Tibial artery (tissue), 4 donors: ENCODE results near the gene CLINT1.
A peak's percentile ranks its signal among the peaks of the same experiment; 100 is the strongest.

ENCODE experiments used
- DNase-seq, 2 donors: peaks; one replicate each; pipeline ENCODE4 v3.0.0-alpha.2; 2019
- H3K27ac ChIP-seq, 2 donors: fragments of 200-600 bp; sonication (generic) in 1 of 2; 1 replicate in 1 of 2; 2 replicates in 1 of 2; pipeline ENCODE4 v1.5.1; 2018 to 2019; ENCODE audit warnings: mild to moderate bottlenecking in 1 of 2
- H3K27me3 ChIP-seq, 2 donors: fragments of 200-600 bp; sonication (generic) in 1 of 2; one replicate each; pipeline versions ENCODE4 v1.5.1 to v1.6.0; 2016 to 2019
- H3K36me3 ChIP-seq, 3 donors: fragments of 200-600 bp; sonication (generic) in 2 of 3; one replicate each; pipeline ENCODE4 v1.5.1; 2016 to 2019; ENCODE audit warnings: mild to moderate bottlenecking in 2 of 3
- H3K4me1 ChIP-seq, 4 donors: fragments of 200-600 bp; sonication (generic) in 2 of 4; 1 replicate in 3 of 4; 2 replicates in 1 of 4; pipeline ENCODE4 v1.5.1; 2016 to 2019
- H3K4me3 ChIP-seq, 2 donors: fragments of 200-600 bp; sonication (generic) in 1 of 2; 1 replicate in 1 of 2; 2 replicates in 1 of 2; pipeline ENCODE4 v1.5.1; 2018 to 2019; ENCODE audit warnings: mild to moderate bottlenecking in 2 of 2
- H3K9me3 ChIP-seq, 3 donors: fragments of 200-600 bp; sonication (generic) in 1 of 3; one replicate each; pipeline ENCODE4 v1.5.1; 2016 to 2019
- intact Hi-C: fragments of 100-400 bp; cut with DNase I; formaldehyde crosslinking; loops from one replicate; pipeline ENCODE4 v1.15.0; 2023; ENCODE audit warnings: low total_unique reads
- TF ChIP-seq, protein P1 (sequence below), 2 experiments: fragments of 200-600 bp in 1 of 2; fragments of 450-650 bp in 1 of 2; IDR thresholded peaks; one replicate each; pipeline ENCODE4 v1.5.1; 2017 to 2019; ENCODE audit warnings: antibody characterized with exemption in 2 of 2, mild to moderate bottlenecking in 1 of 2, moderate library complexity in 1 of 2

The CLINT1 gene

DNA sequence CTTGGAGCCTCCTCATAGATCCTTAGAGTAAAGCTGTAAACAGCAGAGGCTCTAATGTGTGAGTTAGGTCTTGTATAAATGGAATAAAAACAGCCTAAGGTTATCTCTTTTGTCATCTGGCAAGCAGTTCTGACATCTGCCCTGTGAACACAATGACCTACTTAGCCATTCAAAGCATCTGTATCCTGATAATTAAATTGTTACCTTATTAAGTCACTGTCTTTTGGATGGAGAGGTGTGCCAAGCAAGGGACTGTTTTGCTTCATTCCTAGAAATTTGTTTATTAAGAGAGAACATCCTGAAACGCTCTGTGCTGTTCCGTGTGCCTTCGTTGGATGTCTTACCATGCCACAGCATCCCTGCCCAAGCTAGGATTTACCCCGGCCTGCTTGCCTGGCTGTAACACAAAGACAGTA lies 113.9 kb downstream of the CLINT1 start:
- Histone ChIP-seq H3K27ac (peak overlapping the region in 1 of 2 donors; percentile 67), H3K4me3 (peak overlapping the region; percentile 73 to 83), H3K4me1 (peaks cover 0 to 21% (median 10%) of the 10 kb centered on the region in 4 donors), H3K36me3 (no peaks in the 10 kb centered on the region), H3K9me3 (no peaks in the 10 kb centered on the region), H3K27me3 (no peaks in the 10 kb centered on the region)
- DNase-seq: no peak
- TF ChIP-seq, protein P1, sequence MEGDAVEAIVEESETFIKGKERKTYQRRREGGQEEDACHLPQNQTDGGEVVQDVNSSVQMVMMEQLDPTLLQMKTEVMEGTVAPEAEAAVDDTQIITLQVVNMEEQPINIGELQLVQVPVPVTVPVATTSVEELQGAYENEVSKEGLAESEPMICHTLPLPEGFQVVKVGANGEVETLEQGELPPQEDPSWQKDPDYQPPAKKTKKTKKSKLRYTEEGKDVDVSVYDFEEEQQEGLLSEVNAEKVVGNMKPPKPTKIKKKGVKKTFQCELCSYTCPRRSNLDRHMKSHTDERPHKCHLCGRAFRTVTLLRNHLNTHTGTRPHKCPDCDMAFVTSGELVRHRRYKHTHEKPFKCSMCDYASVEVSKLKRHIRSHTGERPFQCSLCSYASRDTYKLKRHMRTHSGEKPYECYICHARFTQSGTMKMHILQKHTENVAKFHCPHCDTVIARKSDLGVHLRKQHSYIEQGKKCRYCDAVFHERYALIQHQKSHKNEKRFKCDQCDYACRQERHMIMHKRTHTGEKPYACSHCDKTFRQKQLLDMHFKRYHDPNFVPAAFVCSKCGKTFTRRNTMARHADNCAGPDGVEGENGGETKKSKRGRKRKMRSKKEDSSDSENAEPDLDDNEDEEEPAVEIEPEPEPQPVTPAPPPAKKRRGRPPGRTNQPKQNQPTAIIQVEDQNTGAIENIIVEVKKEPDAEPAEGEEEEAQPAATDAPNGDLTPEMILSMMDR (IDR thresholded peaks at IDR 0.05): no peak
- intact Hi-C loops: no loop called here

- Histone ChIP-seq H3K4me1 (peaks cover 0 to 21% (median 10%) of the 10 kb centered on the region in 4 donors), H3K4me3 (peak overlapping the region; percentile 73 to 83), H3K27ac (peak overlapping the region; percentile 50 to 67), H3K27me3 (no peaks in the 10 kb centered on the region), H3K9me3 (no peaks in the 10 kb centered on the region), H3K36me3 (peaks cover 0 to 3% (median 0%) of the 10 kb centered on the region in 3 donors)
- TF ChIP-seq, protein P1 (IDR thresholded peaks at IDR 0.05): no peak
- no peak for DNase-seq
- intact Hi-C loops: no loop called here
Observed at GRCh38 chr5:157744051-157745011, 114.6 kb downstream of the CLINT1 start.

DNA sequence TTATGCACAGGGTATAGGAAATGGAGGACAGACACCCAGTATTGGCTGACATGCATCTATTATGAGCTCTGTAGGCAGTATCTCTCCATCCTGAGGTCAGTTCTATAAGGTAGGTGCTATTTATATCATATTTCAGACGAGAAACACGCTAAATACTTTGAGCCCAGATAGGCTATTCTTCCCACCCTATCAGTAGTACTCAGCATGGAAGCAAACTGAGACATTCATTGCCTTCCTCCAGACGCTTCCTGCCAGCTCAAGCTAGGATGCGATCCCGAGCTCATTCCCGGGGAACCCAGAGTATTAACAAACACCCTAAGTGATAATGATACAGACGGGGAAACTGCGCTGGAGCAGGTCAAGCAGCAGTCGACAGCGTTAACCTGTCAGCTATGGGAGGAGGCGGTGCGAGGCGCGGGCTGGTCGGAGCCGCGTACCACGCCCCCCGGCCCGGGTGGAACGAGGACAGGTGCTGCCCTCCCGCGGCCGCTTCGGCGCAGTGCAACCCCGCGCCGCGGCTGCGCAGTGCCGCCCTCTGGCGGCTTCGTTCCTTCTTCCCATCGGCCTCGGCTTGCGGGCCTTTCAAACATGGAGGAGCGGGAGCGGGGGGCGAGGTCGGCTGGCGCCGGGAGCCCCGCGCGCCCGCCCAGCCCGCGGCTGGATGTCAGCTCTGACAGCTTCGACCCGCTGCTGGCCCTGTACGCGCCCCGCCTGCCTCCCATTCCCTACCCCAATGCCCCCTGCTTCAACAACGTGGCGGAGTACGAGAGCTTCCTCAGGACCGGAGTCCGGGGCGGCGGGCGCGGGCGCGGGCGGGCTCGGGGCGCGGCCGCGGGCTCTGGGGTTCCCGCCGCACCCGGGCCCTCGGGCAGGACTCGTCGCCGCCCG lies 115.5 kb downstream of the CLINT1 start, which contains the start of gene LSM11:
Gene LSM11, plus strand, starts transcription at position 550 of the 888 bp plus-strand sequence. Its CDS starts 39 bp downstream, at position 589.
- TF ChIP-seq, protein P1 (IDR thresholded peaks at IDR 0.05): peak; percentile 99 to 100
- Histone ChIP-seq H3K36me3 (peaks cover 0 to 8% (median 2%) of the 10 kb centered on the region in 3 donors), H3K9me3 (no peaks in the 10 kb centered on the region), H3K27me3 (no peaks in the 10 kb centered on the region), H3K4me1 (peaks cover 0 to 21% (median 10%) of the 10 kb centered on the region in 4 donors), H3K27ac (peak within 1 kb of the TSS; percentile 50 to 67), H3K4me3 (peak within 1 kb of the TSS; percentile 73 to 83)
- intact Hi-C loops: no loop called here
- DNase-seq: peak; percentile 85 to 94

DNA sequence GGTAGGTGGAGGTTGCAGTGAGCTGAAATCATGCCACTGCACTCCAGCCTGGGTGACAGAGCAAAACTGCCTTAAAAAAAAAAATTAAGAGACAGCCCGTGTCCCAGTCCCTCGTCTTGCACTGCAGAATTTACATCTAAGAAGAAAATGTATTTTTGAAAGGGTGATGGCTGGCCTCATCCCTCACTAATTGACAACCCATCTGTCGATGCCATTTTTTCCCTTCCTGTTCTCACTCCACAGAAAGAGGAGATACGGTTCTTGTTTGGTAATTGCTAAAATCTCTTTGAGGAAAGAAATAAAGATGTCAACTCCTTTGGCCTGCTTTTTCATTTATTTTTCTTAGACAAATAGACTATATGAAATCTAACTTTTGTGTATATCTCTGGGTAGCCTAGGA lies 117.8 kb downstream of the CLINT1 start:
- Histone ChIP-seq H3K4me1 (peaks cover 0 to 18% (median 10%) of the 10 kb centered on the region in 4 donors), H3K27ac (no peak overlapping the region), H3K36me3 (peaks cover 11 to 26% (median 18%) of the 10 kb centered on the region in 3 donors), H3K4me3 (no peak overlapping the region), H3K9me3 (no peaks in the 10 kb centered on the region), H3K27me3 (no peaks in the 10 kb centered on the region)
- TF ChIP-seq, protein P1 (IDR thresholded peaks at IDR 0.05): no peak
- intact Hi-C loops: no loop called here
- no peak for DNase-seq

DNA sequence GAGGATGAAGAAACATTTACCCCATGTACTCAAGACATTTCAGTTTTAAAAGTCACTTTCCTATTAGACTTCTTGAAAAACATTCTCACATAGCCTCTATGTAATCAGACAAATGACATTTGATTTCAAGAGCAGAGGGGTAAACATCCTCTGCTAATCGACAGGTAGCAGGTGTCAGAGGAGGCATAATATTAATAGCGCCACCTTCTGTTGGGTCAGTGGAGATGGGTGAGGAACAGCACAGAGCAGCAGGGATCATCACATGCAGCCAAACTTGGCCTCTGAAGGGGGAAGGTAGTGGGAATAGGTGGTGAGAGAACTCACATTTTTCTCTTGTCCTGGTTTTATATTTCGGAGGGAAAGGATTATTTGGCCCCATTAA lies 118.7 kb downstream of the CLINT1 start:
- intact Hi-C loops: no loop called here
- Histone ChIP-seq H3K4me3 (no peak overlapping the region), H3K27me3 (no peaks in the 10 kb centered on the region), H3K36me3 (peaks cover 15 to 34% (median 27%) of the 10 kb centered on the region in 3 donors), H3K9me3 (no peaks in the 10 kb centered on the region), H3K4me1 (peaks cover 0 to 16% (median 8%) of the 10 kb centered on the region in 4 donors), H3K27ac (no peak overlapping the region)
- TF ChIP-seq, protein P1 (IDR thresholded peaks at IDR 0.05): no peak
- no peak for DNase-seq
